K562 (cell line): ENCODE data around the gene STUB1. TPM values are rescaled to one million over a fixed set of nuclear protein-coding genes. Genes with fewer than 3 reads are reported as not detected.

ENCODE experiments used
- FOXK1 ChIP-seq: sonication (generic); formaldehyde crosslinking; IDR thresholded peaks from 2 replicates; pipeline ENCODE4 v1.8.0; 2022; ENCODE audit warnings: missing genetic modification reagents, mild to moderate bottlenecking, borderline replicate concordance
- GATAD2A ChIP-seq: fragments of 450-650 bp; IDR thresholded peaks from 2 replicates; pipeline ENCODE4 v1.6.1; 2017
- HMG20B ChIP-seq: fragments of 250-450 bp; sonication (Bioruptor Pico); IDR thresholded peaks from 2 replicates; pipeline ENCODE4 v1.5.0; 2021; ENCODE audit warnings: mild to moderate bottlenecking
- KLF1 ChIP-seq: fragments of 450-650 bp; IDR thresholded peaks from 2 replicates; pipeline ENCODE4 v1.6.1; 2016; ENCODE audit warnings: missing genetic modification characterization, missing compliant biosample characterization
- MTA1 ChIP-seq: fragments of 450-650 bp; IDR thresholded peaks from 2 replicates; pipeline ENCODE4 v1.6.1; 2017; ENCODE audit warnings: borderline replicate concordance
- NFATC3 ChIP-seq: fragments of 450-650 bp; IDR thresholded peaks from 2 replicates; pipeline ENCODE4 v1.6.1; 2017; ENCODE audit warnings: mild to moderate bottlenecking
- PPARD ChIP-seq: fragments of 250-450 bp; sonication (Bioruptor Pico); IDR thresholded peaks from 2 replicates; pipeline ENCODE4 v1.8.0; 2022; ENCODE audit warnings: inconsistent platforms, mild to moderate bottlenecking, moderate library complexity
- RNF2 ChIP-seq: sonication (generic); IDR thresholded peaks from 2 replicates; pipeline ENCODE4 v1.6.1; 2016
- XRCC3 ChIP-seq: fragments of 450-650 bp; IDR thresholded peaks from 2 replicates; pipeline ENCODE4 v1.6.1; 2017; ENCODE audit warnings: mild to moderate bottlenecking, moderate library complexity
- ZBED1 ChIP-seq: IDR thresholded peaks from 2 replicates; pipeline ENCODE4 v1.6.1; 2014
- ZNF3 ChIP-seq: fragments of 250-450 bp; sonication (Bioruptor Pico); IDR thresholded peaks from 2 replicates; pipeline ENCODE4 v1.5.0; 2021; ENCODE audit warnings: mild to moderate bottlenecking, moderate library complexity
- ZNF561 ChIP-seq: fragments of 450-650 bp; formaldehyde crosslinking; conservative IDR thresholded peaks from 2 replicates; pipeline ENCODE4 v1.4.0; 2020; ENCODE audit warnings: mild to moderate bottlenecking, moderate library complexity
- polyA plus RNA-seq, 8 experiments: library from polyadenylated mRNA; depleted of rRNA in 4 of 8; stranded (reverse) in 5 of 8; unstranded in 3 of 8; fragments of >200 nt; fragmentation: Nextera tagmentation in 2 of 8; fragmentation: Illumina TruSeq in 1 of 8; extraction: Ambion mirVana in 2 of 8; extraction: Trizol in 1 of 8; gene quantifications; 2 replicates each; pipeline versions ENCODE4 v1.2.1 to v1.2.3, GENCODE V29; 2011 to 2014; ENCODE audit warnings: inconsistent platforms in 1 of 8, missing spikeins in 1 of 8
- total RNA-seq, 7 experiments: library from RNA; depleted of rRNA in 6 of 7; stranded (reverse); fragments of >200 nt in 6 of 7; fragmentation: Illumina TruSeq in 2 of 7; extraction: Trizol in 2 of 7; gene quantifications; 2 replicates each; pipeline versions ENCODE4 v1.2.1 to v1.2.3, GENCODE V29; 2011 to 2021; ENCODE audit warnings: low replicate concordance in 1 of 7
- TF ChIP-seq, protein P1 (sequence below), 2 experiments: fragments of 250-450 bp in 1 of 2; fragments of 450-650 bp in 1 of 2; sonication (Bioruptor Pico) in 1 of 2; IDR thresholded peaks; 2 replicates each; pipeline versions ENCODE4 v1.6.1 to v1.8.0; 2016 to 2021; ENCODE audit warnings: mild to moderate bottlenecking in 2 of 2, moderate library complexity in 2 of 2, missing compliant biosample characterization in 1 of 2, missing genetic modification characterization in 1 of 2
- TF ChIP-seq, protein P2 (sequence below): sonication (generic); formaldehyde crosslinking; IDR thresholded peaks from 2 replicates; pipeline ENCODE4 v1.9.0; 2022; ENCODE audit warnings: mild to moderate bottlenecking, missing genetic modification reagents

Gene STUB1
- total and polyA plus RNA-seq, 9 of the 15 experiments (the other 6 are each of a cell fraction or from before 2014, with no cell fraction given): 10.6 to 251 (median 152) TPM

DNA sequence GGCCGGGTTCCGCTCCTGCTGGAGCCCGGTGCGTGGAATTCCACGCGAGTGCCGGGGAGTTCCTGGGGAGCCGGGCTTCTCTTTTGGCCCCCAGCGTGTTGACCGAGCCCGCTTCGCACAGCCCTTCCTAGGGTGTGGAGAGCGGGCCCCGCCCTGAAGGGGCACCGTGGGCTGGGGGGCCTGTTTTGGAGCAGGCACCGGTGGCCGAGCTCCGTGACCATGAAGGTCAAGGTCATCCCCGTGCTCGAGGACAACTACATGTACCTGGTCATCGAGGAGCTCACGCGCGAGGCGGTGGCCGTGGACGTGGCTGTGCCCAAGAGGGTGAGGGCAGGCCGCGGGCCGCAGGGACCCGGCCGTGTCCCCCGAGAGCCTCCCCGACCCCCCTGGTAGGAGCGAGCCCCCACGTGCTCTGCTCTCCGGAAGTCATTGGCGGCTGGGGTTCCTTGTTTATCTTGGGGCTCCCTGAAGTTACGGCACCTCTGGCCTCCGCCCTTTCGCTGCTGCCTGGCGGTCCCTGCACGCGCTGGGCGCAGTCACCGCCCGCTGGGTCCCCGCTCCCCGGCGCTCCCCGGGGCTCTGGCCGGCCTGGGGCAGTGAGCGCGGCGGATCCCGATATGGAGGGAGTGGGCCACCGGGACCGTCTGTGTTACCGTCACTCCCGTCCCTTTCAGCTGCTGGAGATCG, 47.2 kb downstream of the STUB1 start (continued):
- TF ChIP-seq MTA1 (no peak), KLF1 (tag) (0 out of 2 replicates have a peak, but pooled peaks have one; percentile 38), HMG20B (CRISPR knock-in tag) (no peak), XRCC3 (no peak), ZBED1 (no peak), FOXK1 (CRISPR knock-in tag) (0 out of 2 replicates have a peak, but pooled peaks have one; percentile 40), NFATC3 (no peak), GATAD2A (0 out of 2 replicates have a peak, but pooled peaks have one; percentile 16), ZNF3 (no peak), ZNF561 (no peak), RNF2 (no peak), PPARD (CRISPR knock-in tag) (no peak)
- TF ChIP-seq, protein P1, sequence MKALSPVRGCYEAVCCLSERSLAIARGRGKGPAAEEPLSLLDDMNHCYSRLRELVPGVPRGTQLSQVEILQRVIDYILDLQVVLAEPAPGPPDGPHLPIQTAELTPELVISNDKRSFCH (CRISPR knock-in tag; IDR thresholded peaks at IDR 0.05): no peak
- TF ChIP-seq, protein P1 (tag; IDR thresholded peaks at IDR 0.05): peak; percentile 75; the same call in 1 of the 2 replicates
- TF ChIP-seq, protein P2, sequence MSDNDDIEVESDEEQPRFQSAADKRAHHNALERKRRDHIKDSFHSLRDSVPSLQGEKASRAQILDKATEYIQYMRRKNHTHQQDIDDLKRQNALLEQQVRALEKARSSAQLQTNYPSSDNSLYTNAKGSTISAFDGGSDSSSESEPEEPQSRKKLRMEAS (CRISPR knock-in tag): peak; percentile 77
